B cell (primary cell): Measurements from ENCODE around the gene CDC42. TPM values are rescaled to one million over a fixed set of nuclear protein-coding genes. Genes with fewer than 3 reads are reported as not detected.
"Not testable (repeated sequence)": the region's sequence is repeated elsewhere in the genome, so short reads cannot be mapped to it uniquely, and the experiment has no call there.

Experiments used
- ATAC-seq: fragments of 200-7000 bp; cut with Tn5 transposase; one replicate; pipeline ENCODE4 v1.10.0; 2021; ENCODE audit warnings: low read depth, mild to moderate bottlenecking, moderate number of reproducible peaks, moderate library complexity
- CTCF ChIA-PET: fragments of 350-600 bp; sonication (Branson Sonifier 250); formaldehyde crosslinking; loops from one replicate; lab custom pipeline; 2021; ENCODE audit warnings: antibody characterized with exemption, inconsistent platforms; lab: Charles Lee
- POLR2A ChIA-PET: fragments of 350-600 bp; sonication (Branson Sonifier 250); formaldehyde crosslinking; loops from one replicate; lab custom pipeline; 2021; ENCODE audit warnings: antibody characterized with exemption; lab: Charles Lee
- DNase-seq: peaks from one replicate; pipeline ENCODE4 v3.0.0; 2013
- H2AFZ ChIP-seq: 2 replicates; pipeline ENCODE4 v1.6.1; 2012; ENCODE audit warnings: mild to moderate bottlenecking, low read depth, low read length; ENCODE audit not compliant: insufficient read depth, poor library complexity, severe bottlenecking
- H3K27ac ChIP-seq, 2 donors: 1 replicate in 1 of 2; 2 replicates in 1 of 2; pipeline ENCODE4 v1.5.1; 2012 to 2013; ENCODE audit warnings: low read length in 2 of 2, mild to moderate bottlenecking in 2 of 2, moderate library complexity in 1 of 2
- H3K27me3 ChIP-seq, 4 experiments: fragments of 200-600 bp in 1 of 4; sonication (generic) in 1 of 4; replicated peaks in 1 of 4; 1 replicate in 2 of 4; 2 replicates in 2 of 4; pipeline versions ENCODE4 v1.6.1 to v1.7.0; 2013 to 2016; ENCODE audit warnings: low read length in 3 of 4, mild to moderate bottlenecking in 2 of 4, mixed read lengths in 1 of 4, moderate library complexity in 1 of 4; ENCODE audit not compliant: insufficient read depth in 4 of 4, control insufficient read depth in 3 of 4; ENCODE audit errors: control extremely low read depth in 1 of 4
- H3K36me3 ChIP-seq, 2 experiments: replicated peaks in 1 of 2; 1 replicate in 1 of 2; 2 replicates in 1 of 2; pipeline versions ENCODE4 v1.6.1 to v1.7.1; 2013; ENCODE audit warnings: low read length in 1 of 2; ENCODE audit not compliant: insufficient read depth in 2 of 2, control insufficient read depth in 1 of 2; ENCODE audit errors: control extremely low read depth in 1 of 2, extremely low read depth in 1 of 2
- H3K4me1 ChIP-seq, 2 donors: fragments of 200-600 bp in 1 of 2; sonication (generic) in 1 of 2; 1 replicate in 1 of 2; 2 replicates in 1 of 2; pipeline versions ENCODE4 v1.5.1 to v1.6.1; 2013 to 2017; ENCODE audit warnings: low read length in 2 of 2; ENCODE audit not compliant: control insufficient read depth in 2 of 2, insufficient read depth in 2 of 2
- H3K4me2 ChIP-seq: replicated peaks from 2 replicates; pipeline ENCODE3; 2012; ENCODE audit warnings: mild to moderate bottlenecking, low read depth, low read length; ENCODE audit not compliant: poor library complexity, severe bottlenecking
- H3K4me3 ChIP-seq, 5 experiments: fragments of 200-600 bp in 1 of 5; sonication (generic) in 1 of 5; 1 replicate in 3 of 5; 2 replicates in 2 of 5; pipeline versions ENCODE4 v1.5.1 to v1.7.0; 2011 to 2016; ENCODE audit warnings: low read length in 4 of 5, mild to moderate bottlenecking in 4 of 5, low read depth in 2 of 5, control low read depth in 1 of 5, moderate library complexity in 1 of 5; ENCODE audit not compliant: insufficient read depth in 1 of 5; ENCODE audit errors: control extremely low read depth in 1 of 5, extremely low read depth in 1 of 5
- H3K79me2 ChIP-seq: fragments of 200-600 bp; sonication (generic); one replicate; pipeline ENCODE4 v1.6.0; 2016; ENCODE audit warnings: low read length; ENCODE audit not compliant: control insufficient read depth, insufficient read depth
- H3K9ac ChIP-seq: fragments of 200-600 bp; sonication (generic); 2 replicates; pipeline ENCODE4 v1.6.1; 2017; ENCODE audit warnings: mild to moderate bottlenecking, low read length, moderate library complexity
- H3K9me3 ChIP-seq, 3 donors: one replicate each; pipeline versions ENCODE4 v1.6.1 to v1.7.1; 2013; ENCODE audit warnings: low read length in 2 of 3; ENCODE audit not compliant: control insufficient read depth in 2 of 3, insufficient read depth in 1 of 3; ENCODE audit errors: control extremely low read depth in 1 of 3
- H4K20me1 ChIP-seq: 2 replicates; pipeline ENCODE4 v1.6.0; 2012; ENCODE audit warnings: mild to moderate bottlenecking, low read length; ENCODE audit not compliant: insufficient read depth, control insufficient read depth, poor library complexity, severe bottlenecking
- H3K27ac Mint-ChIP-seq: one replicate; pipeline ENCODE4 v1.8.0; 2021; ENCODE audit warnings: mixed read lengths
- H3K27me3 Mint-ChIP-seq: one replicate; pipeline ENCODE4 v1.8.0; 2021; ENCODE audit warnings: mixed read lengths
- H3K4me1 Mint-ChIP-seq: one replicate; pipeline ENCODE4 v1.8.0; 2021; ENCODE audit warnings: mixed read lengths
- H3K4me3 Mint-ChIP-seq: one replicate; pipeline ENCODE4 v1.8.0; 2021; ENCODE audit warnings: mixed read lengths
- H3K9me3 Mint-ChIP-seq: one replicate; pipeline ENCODE4 v1.8.0; 2022; ENCODE audit warnings: mixed read lengths; ENCODE audit not compliant: insufficient read depth
- CTCF ChIP-seq: fragments of 200-600 bp; IDR thresholded peaks from one replicate; pipeline ENCODE4 v1.8.0; 2022; ENCODE audit warnings: antibody characterized with exemption, mild to moderate bottlenecking
- EZH2 ChIP-seq: IDR thresholded peaks from 2 replicates; pipeline ENCODE4 v1.6.1; 2012; ENCODE audit warnings: borderline replicate concordance, low read depth, mild to moderate bottlenecking, moderate library complexity, low read length; ENCODE audit not compliant: insufficient read depth, poor library complexity, severe bottlenecking
- WGBS: methylation state at CpG from one replicate; pipeline ENCODE4 v1.1.5; 2013; ENCODE audit warnings: missing lambda C conversion rate; ENCODE audit not compliant: insufficient coverage; 5-methylcytosine and 5-hydroxymethylcytosine counted together
- intact Hi-C: fragments of 100-400 bp; cut with micrococcal nuclease; formaldehyde crosslinking; loops from one replicate; pipeline ENCODE4 v1.10.0; 2022
- polyA plus RNA-seq: library from polyadenylated mRNA; depleted of rRNA; stranded (reverse); fragments of >200 nt; gene quantifications from 2 replicates; pipeline ENCODE4 v1.2.3, GENCODE V29; 2012
- total RNA-seq, 2 donors: library from RNA; stranded (reverse); fragments of 120-200 nt in 1 of 2; gene quantifications; 1 replicate in 1 of 2; 2 replicates in 1 of 2; pipeline versions ENCODE4 v1.2.3 to v1.2.4, GENCODE V29; 2013 to 2022

The CDC42 gene
- total and polyA plus RNA-seq, 2 donors (not counting 1 experiment from before 2014, with no cell fraction given) = 111 to 202 TPM

- peak overlapping the region; percentile 16 for H2AFZ ChIP-seq
Measured at GRCh38 chr1:22031214-22031962, 21.1 kb upstream of the CDC42 start.

DNA sequence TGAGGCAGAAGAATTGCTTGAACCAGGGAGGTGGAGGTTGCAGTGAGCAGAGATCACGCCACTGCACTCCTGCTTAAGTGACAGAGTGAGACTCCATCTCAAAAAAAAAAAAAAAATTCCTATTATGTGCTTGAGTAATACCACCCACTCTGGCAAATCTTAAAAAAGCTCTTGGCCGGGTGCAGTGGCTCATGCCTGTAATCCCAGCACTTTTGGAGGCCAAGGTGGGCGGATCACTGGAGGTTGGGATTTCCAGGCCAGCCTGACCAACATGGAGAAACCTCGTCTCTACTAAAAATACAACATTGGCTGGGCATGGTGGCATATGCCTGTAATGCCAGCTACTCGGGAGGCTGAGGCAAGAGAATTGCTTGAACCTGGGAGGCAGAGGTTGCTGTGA lies 17.7 kb upstream of the CDC42 start:
- H2AFZ ChIP-seq, H3K4me3 ChIP-seq, H3K4me2 ChIP-seq, H3K9me3 Mint-ChIP-seq, H4K20me1 ChIP-seq, H3K27me3 Mint-ChIP-seq, DNase-seq, H3K27ac ChIP-seq, H3K27me3 ChIP-seq, H3K4me3 Mint-ChIP-seq, intact Hi-C loops, ATAC-seq, H3K27ac Mint-ChIP-seq, H3K36me3 ChIP-seq, H3K9me3 ChIP-seq, H3K9ac ChIP-seq: not testable (repeated sequence)
- WGBS = 91% methylated on average over 1 of the region's 5 CpGs
- ChIA-PET POLR2A (interaction anchor here (1.3 kb wide), 1 partner anchor 10 kb away, joined by 3 read pairs; no protein-coding TSS in a partner anchor), CTCF (interaction anchor here (1.5 kb wide), 1 partner anchor 71 kb away, joined by 3 read pairs; no protein-coding TSS in a partner anchor)
- H3K4me1 Mint-ChIP-seq = peaks cover 36% of the 10 kb centered on the region
- Histone ChIP-seq H3K79me2 (peaks cover 13% of the 10 kb centered on the region), H3K4me1 (peaks cover 21 to 33% of the 10 kb centered on the region in 2 donors)

More at GRCh38 chr1:22031214-22031962, 21.1 kb upstream of the CDC42 start:
- H3K4me3 ChIP-seq = no peak overlapping the region
- ChIA-PET CTCF (interaction anchor here (1.3 kb wide), 1 partner anchor 12 kb away, joined by 4 read pairs; no protein-coding TSS in a partner anchor), POLR2A (interaction anchor here (0.6 to 1.6 kb wide), 3 partner anchors 21 to 267 kb away, joined by 3 to 6 read pairs (median 6); partner anchors contain the start of gene CDC42)
- no peaks in the 10 kb centered on the region for H3K27me3 Mint-ChIP-seq
- peaks cover 12 to 21% of the 10 kb centered on the region in 2 donors for H3K4me1 ChIP-seq
- H3K4me1 Mint-ChIP-seq = peaks cover 31% of the 10 kb centered on the region
- H3K4me3 Mint-ChIP-seq = peak overlapping the region; percentile 21
- H3K79me2 ChIP-seq = peaks cover 12% of the 10 kb centered on the region
- peak; percentile 39 for ATAC-seq
- H3K27ac Mint-ChIP-seq = peak overlapping the region; percentile 39
- H3K27ac ChIP-seq = peak overlapping the region in 1 of 2 donors; percentile 50
- TF ChIP-seq EZH2 (no peak), CTCF (no peak)
- intact Hi-C loops = no loop called here
- H3K9me3 Mint-ChIP-seq = no peaks in the 10 kb centered on the region
- peaks cover 0 to 2% (median 0%) of the 10 kb centered on the region in 3 donors for H3K9me3 ChIP-seq
- H3K27me3 ChIP-seq = no peaks in the 10 kb centered on the region
- H4K20me1 ChIP-seq = no peaks in the 10 kb centered on the region
- DNase-seq = peak; percentile 23
- H3K9ac ChIP-seq = no peak overlapping the region
- H3K36me3 ChIP-seq = peaks cover 0 to 8% of the 10 kb centered on the region in 2 experiments
- 52% methylated on average over 7 of the region's 8 CpGs for WGBS
- H3K4me2 ChIP-seq = peak overlapping the region; percentile 45
